Iris pigment epithelial cell (primary cell): ENCODE measurements around the gene OR4A47.
"Not testable (repeated sequence)": the region's sequence is repeated elsewhere in the genome, so short reads cannot be mapped to it uniquely, and the experiment has no call there.

Experiments used
- DNase-seq: peaks from one replicate; pipeline ENCODE4 v3.0.0-alpha.2; 2011; ENCODE audit warnings: low read depth

The OR4A47 gene

GRCh38 chr11:48488493-48488892, at the start of gene OR4A47:
Gene OR4A47 (plus strand): TSS chr11:48488793. CDS start chr11:48488793, 0 bp downstream.
- DNase-seq, result not testable (repeated sequence)

- not testable (repeated sequence) for DNase-seq
Observed at GRCh38 chr11:48455909-48456308, 32.7 kb upstream of the OR4A47 start.

- DNase-seq, result not testable (repeated sequence)
Observed at GRCh38 chr11:48473966-48474365, 14.6 kb upstream of the OR4A47 start.

- not testable (repeated sequence) for DNase-seq
Observed at GRCh38 chr11:48474703-48475102, 13.9 kb upstream of the OR4A47 start.

GRCh38 chr11:48506169-48506568, 17.6 kb downstream of the OR4A47 start:
- DNase-seq, result not testable (repeated sequence)

GRCh38 chr11:48538991-48539390, 50.4 kb downstream of the OR4A47 start:
- DNase-seq, result no peak
